HG02943 (cell line): ENCODE data around the gene POU2F2.
"Not testable (repeated sequence)": the region's sequence is repeated elsewhere in the genome, so short reads cannot be mapped to it uniquely, and the experiment has no call there.

Experiments used
- ATAC-seq: cut with Tn5 transposase; IDR thresholded peaks from one replicate; pipeline ENCODE4 v1.9.1; 2021; ENCODE audit warnings: mild to moderate bottlenecking, low read depth, moderate library complexity; ENCODE audit not compliant: unreplicated experiment

Gene POU2F2

GRCh38 chr19:42068361-42068755 is 63.9 kb downstream of the POU2F2 start:
- ATAC-seq = no peak

- no peak for ATAC-seq
Measured at GRCh38 chr19:42067315-42067888, 64.8 kb downstream of the POU2F2 start.

GRCh38 chr19:42066075-42066754 is 66.0 kb downstream of the POU2F2 start:
- ATAC-seq = no peak

GRCh38 chr19:42065511-42065910 is 66.7 kb downstream of the POU2F2 start:
- no peak for ATAC-seq

- no peak for ATAC-seq
Measured at GRCh38 chr19:42065051-42065450, 67.2 kb downstream of the POU2F2 start.

- no peak for ATAC-seq
Measured at GRCh38 chr19:42064432-42064831, 67.8 kb downstream of the POU2F2 start.

GRCh38 chr19:42062381-42062780 is 69.9 kb downstream of the POU2F2 start:
- no peak for ATAC-seq

- ATAC-seq = no peak
Measured at GRCh38 chr19:42060117-42060516, 72.1 kb downstream of the POU2F2 start.

- no peak for ATAC-seq
Measured at GRCh38 chr19:42059196-42059595, 73.0 kb downstream of the POU2F2 start.

- no peak for ATAC-seq
Measured at GRCh38 chr19:42057846-42058245, 74.4 kb downstream of the POU2F2 start.

- ATAC-seq = no peak
Measured at GRCh38 chr19:42054205-42054604, 78.0 kb downstream of the POU2F2 start.

- no peak for ATAC-seq
Measured at GRCh38 chr19:42053037-42053935, 79.0 kb downstream of the POU2F2 start.

- no peak for ATAC-seq
Measured at GRCh38 chr19:42052241-42052863, 79.9 kb downstream of the POU2F2 start.

- ATAC-seq = no peak
Measured at GRCh38 chr19:42051166-42052115, 80.8 kb downstream of the POU2F2 start.

- ATAC-seq = no peak
Measured at GRCh38 chr19:42048992-42049391, 83.3 kb downstream of the POU2F2 start.

- no peak for ATAC-seq
Measured at GRCh38 chr19:42045575-42045974, 86.7 kb downstream of the POU2F2 start.

GRCh38 chr19:42042455-42043170 is 89.6 kb downstream of the POU2F2 start:
- ATAC-seq = no peak

GRCh38 chr19:42040491-42040890 is 91.8 kb downstream of the POU2F2 start:
- not testable (repeated sequence) for ATAC-seq

- no peak for ATAC-seq
Measured at GRCh38 chr19:42040031-42040430, 92.2 kb downstream of the POU2F2 start.
